Measurements from ENCODE around the gene NRP2.

NRP2 gene

GRCh38 chr2:205780645-205781044, 98.3 kb downstream of the NRP2 start:
- DNase-seq, result no peak

- DNase-seq, result no peak
These were observed 99.1 kb downstream of the NRP2 start for GRCh38 chr2:205781244-205781931.

DNA sequence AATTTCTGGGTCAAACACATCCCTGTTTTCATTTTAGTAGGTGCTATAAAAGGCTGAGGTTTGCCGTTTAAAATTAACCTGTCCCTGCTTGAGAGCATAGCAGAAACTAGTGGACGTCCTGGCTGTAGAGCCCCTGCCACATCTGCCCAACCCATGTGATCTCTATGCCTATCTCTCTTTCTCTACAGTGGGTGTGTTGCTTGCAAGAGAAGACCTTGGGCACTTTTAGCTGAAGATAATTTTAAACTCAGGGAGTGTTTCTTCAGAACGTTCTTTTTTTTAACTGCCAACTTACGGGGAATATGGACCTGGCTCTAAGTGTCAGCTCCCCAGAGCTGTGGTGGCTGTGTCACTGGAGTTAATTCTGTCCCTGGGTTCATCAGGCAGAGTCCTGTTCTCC, 100.6 kb downstream of the NRP2 start:
- no peak for DNase-seq

DNA sequence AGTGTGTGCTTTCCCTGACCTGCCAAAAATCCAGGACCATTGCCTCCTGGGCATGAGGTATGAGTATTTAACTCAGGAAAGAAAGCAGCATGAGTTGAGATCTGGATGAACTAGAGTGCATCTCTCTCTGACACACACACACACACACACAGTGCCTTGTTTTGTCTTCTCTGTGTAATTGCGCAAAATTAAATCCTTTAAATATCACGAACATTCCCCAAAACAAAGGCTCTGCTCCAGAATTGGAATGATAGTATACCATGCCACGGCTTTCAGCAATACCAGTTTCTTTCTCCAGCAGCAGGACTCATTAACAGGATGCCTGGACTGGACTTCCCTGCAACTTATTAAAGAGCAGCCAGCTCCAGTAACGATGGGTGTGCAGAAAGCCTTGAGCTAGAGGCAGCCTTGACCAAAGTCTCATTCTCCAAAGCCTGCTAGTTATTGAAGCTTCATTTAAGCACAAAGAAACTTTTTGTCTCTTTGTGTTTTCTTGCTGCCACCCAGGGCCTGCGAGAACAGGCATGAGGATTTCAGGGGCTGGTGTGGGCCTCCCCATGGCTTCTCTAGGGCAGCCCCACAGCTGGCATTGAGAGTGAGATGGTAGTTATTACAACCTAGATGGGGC, 101.7 kb downstream of the NRP2 start:
- DNase-seq, result no peak

DNA sequence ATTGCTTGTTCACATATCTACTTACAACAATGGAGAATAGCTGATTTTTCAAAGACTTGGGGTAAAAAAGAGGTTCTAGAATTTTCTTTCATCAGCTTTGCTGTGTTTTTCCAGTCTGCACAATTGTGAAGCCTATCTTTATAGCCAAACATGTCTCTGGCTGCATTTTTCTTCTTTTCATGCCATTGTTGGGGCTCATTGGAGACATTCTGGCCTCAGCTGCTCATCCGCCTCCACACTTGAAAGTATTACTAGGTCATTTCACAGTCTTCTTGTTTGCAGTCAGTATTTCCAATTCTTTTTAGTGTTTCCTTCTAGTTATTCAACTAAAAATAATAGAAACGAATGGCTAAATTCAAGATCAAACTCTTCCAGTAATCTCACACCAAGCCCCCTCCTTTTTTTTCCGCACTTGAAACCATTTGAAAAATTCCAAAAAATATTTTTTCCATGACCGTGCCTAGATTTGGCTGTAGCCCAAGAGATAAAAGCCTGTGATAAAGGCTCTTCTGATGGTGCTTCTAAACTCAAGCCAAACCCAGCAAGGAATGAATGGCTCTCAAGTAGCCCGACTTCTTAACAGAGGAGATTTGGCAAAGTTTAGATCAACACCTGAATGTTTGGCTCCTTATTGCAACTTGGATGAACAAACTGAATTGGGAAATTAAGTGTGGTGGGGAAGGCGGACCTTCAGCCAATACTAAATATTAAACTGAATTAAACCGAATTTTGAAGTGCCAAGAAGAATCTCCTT, 103.4 kb downstream of the NRP2 start:
- DNase-seq, result no peak

GRCh38 chr2:205786976-205787375, 104.7 kb downstream of the NRP2 start:
- no peak for DNase-seq

- DNase-seq, result no peak
These were observed 105.5 kb downstream of the NRP2 start for GRCh38 chr2:205787761-205788160.

DNA sequence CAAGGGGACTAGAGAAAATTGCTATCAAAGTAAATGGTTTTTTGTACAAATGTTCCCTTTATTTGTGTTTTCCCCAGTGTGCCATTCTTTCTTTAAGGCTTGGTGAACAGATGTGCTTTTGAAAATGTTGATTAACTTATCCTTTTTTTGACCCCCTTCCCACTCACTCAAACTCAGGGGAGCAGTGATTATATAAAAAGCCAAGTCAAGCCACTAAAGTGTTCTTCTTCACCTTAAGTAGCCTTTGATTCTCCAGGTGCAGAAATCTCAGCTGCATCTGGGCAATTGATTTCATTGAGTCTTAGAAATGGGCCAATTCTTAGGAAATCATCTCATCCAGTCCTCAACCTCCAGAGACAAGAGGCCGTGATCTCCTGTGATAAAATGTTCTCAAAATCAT, 107.6 kb downstream of the NRP2 start:
- no peak for DNase-seq

DNA sequence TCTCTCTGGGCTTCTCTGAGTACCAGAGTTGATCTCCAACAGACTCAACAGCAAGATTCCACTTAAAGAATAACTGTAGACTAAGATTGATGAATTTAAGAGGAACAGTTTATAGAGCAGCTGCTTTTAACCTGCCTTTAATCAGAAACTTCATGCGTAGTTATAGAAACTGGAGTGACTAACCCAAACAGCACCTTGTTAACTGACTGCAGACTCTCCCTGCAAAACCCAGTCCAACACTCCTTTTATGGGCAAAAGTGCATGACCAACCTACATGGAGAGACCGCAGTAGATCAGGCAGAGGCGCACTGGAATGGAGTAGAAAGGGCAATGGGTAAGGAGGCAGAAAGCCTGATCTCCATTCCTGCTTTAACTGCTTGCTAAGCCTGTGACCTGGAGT, 110.6 kb downstream of the NRP2 start:
- DNase-seq, result no peak

DNA sequence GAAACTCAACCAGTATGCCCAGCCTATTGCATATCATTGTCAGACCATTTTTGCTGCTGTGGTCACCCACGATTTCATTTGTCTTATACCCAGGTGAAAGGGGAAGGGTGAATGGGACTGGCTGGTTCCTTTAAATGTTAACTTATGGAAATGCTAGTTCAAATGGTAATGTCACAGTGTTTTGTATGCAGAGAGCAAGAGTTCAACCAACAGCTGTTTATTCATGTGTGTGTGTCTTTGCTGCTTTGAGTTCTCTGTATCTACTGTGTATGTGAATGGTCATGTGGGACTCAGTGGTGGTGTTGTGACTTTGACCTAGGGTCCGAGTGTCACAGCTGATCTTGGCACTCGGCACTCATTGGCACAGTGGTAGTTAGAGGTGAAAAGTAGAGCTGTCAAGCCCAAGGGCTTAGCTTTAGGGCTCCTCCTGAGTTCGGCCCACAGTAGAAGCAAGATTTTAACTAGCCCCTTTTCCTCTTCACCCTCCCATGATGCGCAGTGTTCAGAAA, 114.6 kb downstream of the NRP2 start:
- DNase-seq, result no peak

GRCh38 chr2:205797866-205798265, 115.6 kb downstream of the NRP2 start:
- no peak for DNase-seq

DNA sequence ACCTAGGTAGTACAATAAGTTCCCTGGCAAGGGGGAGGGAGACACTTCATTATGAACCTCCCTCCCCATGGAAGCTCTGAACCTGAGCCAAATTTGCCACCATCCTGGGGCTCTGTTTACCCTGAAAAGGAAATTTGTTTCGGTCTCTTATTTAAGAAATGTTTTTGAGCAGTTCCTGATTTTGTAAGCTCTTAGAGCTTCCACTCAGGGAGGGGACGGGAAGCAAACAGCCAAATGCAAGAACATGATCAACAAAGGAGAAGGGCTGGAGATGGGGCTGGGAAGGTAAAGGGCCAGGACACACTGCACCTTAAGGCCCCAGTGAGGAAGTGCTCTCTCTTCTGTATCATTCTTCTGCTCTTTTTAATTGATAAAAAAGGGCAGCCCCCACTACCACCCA, 117.9 kb downstream of the NRP2 start:
- DNase-seq, result no peak

- DNase-seq, result no peak
These were observed 118.5 kb downstream of the NRP2 start for GRCh38 chr2:205800773-205801172.

GRCh38 chr2:205802065-205802464, 119.8 kb downstream of the NRP2 start:
- no peak for DNase-seq

GRCh38 chr2:205802941-205803340, 120.6 kb downstream of the NRP2 start:
- no peak for DNase-seq

DNA sequence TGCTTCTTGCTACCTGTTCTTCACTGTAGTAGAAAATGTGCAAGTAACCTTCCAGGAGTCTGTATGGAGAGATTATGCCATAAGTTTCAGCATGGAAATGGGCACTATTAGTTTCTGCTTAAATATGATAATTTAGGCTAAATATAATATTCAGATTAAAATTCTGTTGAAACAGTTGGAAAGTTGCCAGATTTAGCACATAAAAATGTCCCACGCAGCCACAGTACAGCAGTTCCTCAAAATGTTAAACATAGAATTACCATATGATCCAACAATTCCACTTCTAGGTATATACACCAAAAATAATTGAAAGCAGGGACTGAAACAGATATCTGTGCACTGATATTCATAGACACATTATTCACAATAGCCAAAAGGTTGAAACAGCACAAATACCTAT, 121.2 kb downstream of the NRP2 start:
- no peak for DNase-seq

DNA sequence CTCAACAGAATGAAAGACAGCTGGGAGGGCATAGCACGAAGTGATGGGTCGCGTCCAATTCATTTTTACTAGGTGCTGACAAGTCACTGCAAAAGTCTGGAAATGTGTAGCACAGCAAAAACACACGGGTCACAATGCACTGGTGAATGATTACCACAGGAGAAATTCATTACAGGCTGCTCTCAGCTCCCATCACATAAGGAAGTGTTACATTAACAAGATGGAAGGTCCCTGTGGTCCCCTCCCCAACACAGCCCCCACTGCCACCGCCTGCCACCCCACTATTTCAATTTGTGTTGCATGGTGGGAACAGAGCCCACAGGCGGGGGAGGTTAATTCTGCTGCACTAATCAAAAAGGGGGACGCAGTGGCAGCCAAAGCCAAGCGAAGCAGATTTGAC, 122.8 kb downstream of the NRP2 start:
- no peak for DNase-seq

- DNase-seq, result no peak
These were observed 124.0 kb downstream of the NRP2 start for GRCh38 chr2:205806143-205806905.

- DNase-seq, result no peak
These were observed 124.9 kb downstream of the NRP2 start for GRCh38 chr2:205807229-205807628.

GRCh38 chr2:205807758-205808157, 125.5 kb downstream of the NRP2 start:
- no peak for DNase-seq

GRCh38 chr2:205808486-205809121, 126.3 kb downstream of the NRP2 start:
- no peak for DNase-seq

DNA sequence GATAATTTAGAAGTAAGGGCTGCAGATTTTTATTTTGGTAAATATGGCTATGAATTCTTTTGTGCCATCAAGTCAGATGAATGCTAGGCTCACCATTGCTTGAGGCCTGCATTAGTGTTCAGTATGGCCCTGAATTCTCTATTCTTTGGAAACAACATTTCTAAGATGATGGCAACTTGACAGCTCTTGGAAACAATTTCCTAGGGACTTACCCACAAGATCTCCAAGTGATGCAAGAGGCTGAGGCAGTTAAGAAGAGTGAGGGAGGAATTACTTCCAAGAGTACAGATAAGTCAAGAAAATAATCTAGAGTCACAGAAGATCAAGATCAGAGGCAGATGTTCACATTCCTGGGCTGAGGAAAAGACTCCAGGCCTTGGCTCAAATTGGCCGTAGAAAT, 129.1 kb downstream of the NRP2 start:
- no peak for DNase-seq

GRCh38 chr2:205814039-205814364, 131.7 kb downstream of the NRP2 start:
- DNase-seq, result no peak

All from GF-D8 (cell line).